ELR (cell line): ENCODE data around the gene PHKG2.

ENCODE experiments used
- DNase-seq: peaks from one replicate; pipeline ENCODE4 v3.0.0-alpha.2; 2015; ENCODE audit warnings: low read depth

PHKG2 gene

GRCh38 chr16:30775131-30775391, 26.8 kb downstream of the PHKG2 start:
- no peak for DNase-seq

- peak; percentile 89 for DNase-seq
Observed at GRCh38 chr16:30775392-30776188, 27.4 kb downstream of the PHKG2 start.

- no peak for DNase-seq
Observed at GRCh38 chr16:30777591-30778297, 29.5 kb downstream of the PHKG2 start.

GRCh38 chr16:30778549-30779244, 30.5 kb downstream of the PHKG2 start:
- no peak for DNase-seq

- DNase-seq: no peak
Observed at GRCh38 chr16:30779596-30779995, 31.4 kb downstream of the PHKG2 start.

- no peak for DNase-seq
Observed at GRCh38 chr16:30780021-30780420, 31.8 kb downstream of the PHKG2 start.

- DNase-seq: no peak
Observed at GRCh38 chr16:30780549-30780948, 32.3 kb downstream of the PHKG2 start.

GRCh38 chr16:30782486-30783279, 34.5 kb downstream of the PHKG2 start:
- no peak for DNase-seq

GRCh38 chr16:30783280-30784109, 35.3 kb downstream of the PHKG2 start:
- no peak for DNase-seq

- DNase-seq: no peak
Observed at GRCh38 chr16:30784215-30784614, 36.0 kb downstream of the PHKG2 start.

GRCh38 chr16:30785126-30786106, 37.2 kb downstream of the PHKG2 start:
- peak; percentile 13 for DNase-seq

- peak; percentile 78 for DNase-seq
Observed at GRCh38 chr16:30786115-30786935, 38.1 kb downstream of the PHKG2 start.

- peak; percentile 82 for DNase-seq
Observed at GRCh38 chr16:30786936-30787612, 38.8 kb downstream of the PHKG2 start, which contains the start of gene ZNF629. TSS of gene ZNF629 (minus strand) at chr16:30787205. CDS start at chr16:30784482, 2,723 bp downstream.

GRCh38 chr16:30787613-30788378, 39.6 kb downstream of the PHKG2 start:
- DNase-seq: no peak

- no peak for DNase-seq
Observed at GRCh38 chr16:30793508-30794069, 45.4 kb downstream of the PHKG2 start.

- DNase-seq: no peak
Observed at GRCh38 chr16:30794634-30795033, 46.4 kb downstream of the PHKG2 start.

GRCh38 chr16:30797670-30798309, 49.6 kb downstream of the PHKG2 start:
- peak; percentile 43 for DNase-seq
